SIG-M5 (cell line): ENCODE measurements around the gene CIITA.
"Not testable (repeated sequence)": the region's sequence is repeated elsewhere in the genome, so short reads cannot be mapped to it uniquely, and the experiment has no call there.

ENCODE experiments used
- DNase-seq: peaks from one replicate; lab custom pipeline; 2025; lab: John Stamatoyannopoulos, UW

Gene CIITA

DNA sequence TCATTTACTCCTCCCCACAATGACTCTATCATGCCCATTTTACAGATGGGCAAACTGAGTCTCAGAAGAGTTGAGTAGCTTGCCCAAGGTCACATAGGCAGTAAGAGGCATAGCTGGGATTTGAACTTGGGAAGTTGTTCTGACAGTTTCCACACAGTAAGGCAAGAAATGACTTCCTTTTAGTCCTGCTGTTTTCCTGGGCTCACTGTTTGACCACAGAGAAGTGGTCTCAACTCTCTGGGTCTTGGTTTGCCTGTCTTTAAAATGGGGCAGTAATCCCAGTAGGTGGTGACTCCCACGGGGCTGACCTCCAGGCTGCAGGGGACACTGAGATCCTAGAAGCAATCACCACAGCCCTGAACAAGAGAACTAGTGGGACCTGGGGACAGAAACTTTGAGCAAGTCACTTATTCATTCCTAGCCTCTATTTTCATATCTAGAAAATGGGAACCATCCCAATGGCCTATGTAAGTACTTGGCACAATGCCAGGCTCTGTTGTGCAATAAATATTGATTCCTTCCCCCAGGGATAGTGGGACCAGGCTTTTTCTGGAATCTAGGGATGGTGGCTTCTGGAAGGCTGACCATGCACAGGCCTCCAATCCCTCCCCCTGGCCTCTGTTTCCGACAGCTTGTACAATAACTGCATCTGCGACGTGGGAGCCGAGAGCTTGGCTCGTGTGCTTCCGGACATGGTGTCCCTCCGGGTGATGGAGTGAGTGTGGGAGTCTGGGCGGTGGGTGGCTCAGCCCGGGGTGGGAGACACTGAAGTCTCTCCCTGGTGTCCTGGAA, 44.7 kb downstream of the CIITA start:
- DNase-seq, result no peak

DNA sequence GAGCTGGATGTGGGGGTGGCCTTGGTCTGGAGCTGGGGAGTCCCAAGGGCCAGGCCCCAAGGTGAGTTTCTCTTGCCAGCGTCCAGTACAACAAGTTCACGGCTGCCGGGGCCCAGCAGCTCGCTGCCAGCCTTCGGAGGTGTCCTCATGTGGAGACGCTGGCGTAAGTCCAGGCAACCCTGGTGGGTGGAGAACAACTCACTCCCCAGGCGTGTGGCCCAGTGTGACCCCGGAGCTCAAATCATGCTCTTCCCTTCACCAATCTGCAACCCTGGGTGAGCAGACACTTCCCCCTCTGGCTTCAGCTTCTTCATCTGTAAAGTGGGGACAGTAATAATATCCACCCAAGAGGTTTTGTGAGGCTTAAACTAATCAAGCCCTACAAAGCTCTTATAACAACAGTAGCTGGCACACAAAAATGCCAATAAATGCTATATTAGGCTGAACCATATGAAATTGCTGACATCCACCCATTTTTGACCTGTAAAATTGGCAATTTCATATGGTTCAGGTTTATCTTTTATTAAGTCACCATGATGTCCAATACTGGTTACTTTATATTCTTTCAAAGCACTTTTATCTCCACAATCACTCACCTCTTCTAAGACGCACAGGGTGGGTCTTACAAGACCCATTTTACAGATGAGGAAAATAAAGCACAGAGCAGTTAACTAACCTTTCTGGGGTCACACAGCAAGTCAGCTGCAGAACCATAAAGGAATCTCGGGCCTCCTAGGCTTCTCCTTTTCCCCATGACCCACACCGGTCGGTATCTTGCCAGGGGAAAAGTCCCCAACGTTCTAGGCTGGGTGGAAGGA, 45.5 kb downstream of the CIITA start:
- no peak for DNase-seq

DNA sequence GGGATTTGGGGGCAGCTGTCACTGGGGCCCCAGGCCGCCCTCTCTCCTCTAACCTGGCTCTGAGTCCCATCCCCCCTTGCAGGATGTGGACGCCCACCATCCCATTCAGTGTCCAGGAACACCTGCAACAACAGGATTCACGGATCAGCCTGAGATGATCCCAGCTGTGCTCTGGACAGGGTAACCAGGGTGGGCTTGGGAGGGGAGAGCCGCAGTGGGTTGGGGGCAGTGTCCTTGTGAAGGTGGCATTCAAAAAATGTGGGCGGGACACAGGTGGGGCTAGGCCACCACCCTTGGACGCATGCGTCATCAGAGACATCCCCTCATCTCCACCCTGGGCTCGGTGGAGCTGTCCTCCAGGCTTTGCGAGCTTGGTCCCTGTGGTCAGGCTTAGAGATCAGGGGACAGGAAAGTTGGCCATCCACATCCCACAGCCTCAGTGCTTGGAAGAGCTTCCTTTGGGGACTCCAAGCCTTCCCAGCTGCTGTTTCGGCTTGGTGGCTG, 46.2 kb downstream of the CIITA start:
- no peak for DNase-seq

DNA sequence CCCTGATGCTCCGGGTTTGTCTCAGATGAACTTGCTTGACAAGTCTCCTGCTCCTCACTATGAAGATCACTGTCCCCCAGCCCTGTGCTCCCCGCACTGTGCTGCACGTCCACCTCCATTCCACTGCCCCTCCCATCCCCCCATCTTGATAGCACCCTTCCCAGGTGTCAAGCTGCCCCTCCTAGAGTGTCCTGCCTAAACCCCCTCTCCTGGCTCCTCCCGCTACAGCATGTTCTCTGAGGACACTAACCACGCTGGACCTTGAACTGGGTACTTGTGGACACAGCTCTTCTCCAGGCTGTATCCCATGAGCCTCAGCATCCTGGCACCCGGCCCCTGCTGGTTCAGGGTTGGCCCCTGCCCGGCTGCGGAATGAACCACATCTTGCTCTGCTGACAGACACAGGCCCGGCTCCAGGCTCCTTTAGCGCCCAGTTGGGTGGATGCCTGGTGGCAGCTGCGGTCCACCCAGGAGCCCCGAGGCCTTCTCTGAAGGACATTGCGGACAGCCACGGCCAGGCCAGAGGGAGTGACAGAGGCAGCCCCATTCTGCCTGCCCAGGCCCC, 46.7 kb downstream of the CIITA start:
- DNase-seq, result no peak

DNA sequence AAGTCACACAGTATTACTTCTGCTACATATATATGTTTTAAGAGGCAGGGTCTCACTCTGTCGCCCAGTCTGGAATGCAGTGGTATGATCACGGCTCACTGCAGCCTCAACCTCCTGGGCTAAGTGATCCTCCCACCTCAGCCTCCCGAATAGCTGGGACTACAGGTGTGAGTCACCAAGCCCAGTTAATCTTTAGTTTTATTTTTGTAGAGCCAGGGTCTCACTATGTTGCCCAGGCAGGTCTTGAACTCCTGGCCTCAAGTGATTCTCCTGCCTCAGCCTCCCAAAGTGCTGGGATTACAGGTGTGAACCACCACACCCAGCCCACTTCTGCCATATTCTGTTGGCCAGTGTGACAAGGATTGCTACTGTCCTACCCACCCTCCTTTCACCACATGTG, 48.3 kb downstream of the CIITA start:
- DNase-seq, result not testable (repeated sequence)

DNA sequence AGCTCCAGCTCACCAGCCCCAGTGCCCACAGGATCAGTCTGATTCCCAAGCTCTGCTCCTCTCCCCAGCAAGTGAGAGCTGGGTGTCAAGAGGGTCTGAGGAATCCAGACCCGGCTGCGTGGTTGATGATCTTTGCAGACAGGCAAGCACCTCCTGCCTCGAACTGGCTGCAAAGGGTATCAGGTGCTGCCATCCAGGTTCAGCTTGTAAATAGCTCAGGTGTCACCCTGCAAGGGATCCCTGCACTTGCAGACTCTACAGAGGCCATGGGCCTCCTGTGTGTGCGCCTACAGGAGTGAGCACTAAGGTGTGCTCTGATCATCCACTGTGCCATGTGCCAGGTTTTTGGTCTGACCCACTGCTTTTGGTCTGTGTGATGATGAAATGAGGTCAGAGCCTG, 49.1 kb downstream of the CIITA start:
- DNase-seq, result no peak

DNA sequence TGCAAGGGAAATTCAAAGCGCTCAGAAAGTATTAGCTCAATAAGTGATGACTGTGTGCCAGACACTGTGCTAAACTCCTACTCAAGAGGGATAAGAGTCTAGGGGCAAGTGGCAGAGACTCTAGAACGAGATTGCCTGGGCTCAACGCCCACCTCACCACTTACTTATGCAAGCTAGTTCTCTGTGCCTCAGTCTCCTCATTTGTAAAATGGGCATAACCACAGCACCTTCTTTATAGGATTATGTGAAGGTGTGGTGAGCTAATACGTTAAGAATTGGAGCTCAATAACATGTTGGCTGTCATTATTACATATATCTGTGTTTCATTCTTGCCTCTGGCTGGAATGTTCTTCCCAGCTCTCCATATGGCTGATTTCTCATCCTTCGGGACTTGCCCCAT, 49.9 kb downstream of the CIITA start:
- no peak for DNase-seq

DNA sequence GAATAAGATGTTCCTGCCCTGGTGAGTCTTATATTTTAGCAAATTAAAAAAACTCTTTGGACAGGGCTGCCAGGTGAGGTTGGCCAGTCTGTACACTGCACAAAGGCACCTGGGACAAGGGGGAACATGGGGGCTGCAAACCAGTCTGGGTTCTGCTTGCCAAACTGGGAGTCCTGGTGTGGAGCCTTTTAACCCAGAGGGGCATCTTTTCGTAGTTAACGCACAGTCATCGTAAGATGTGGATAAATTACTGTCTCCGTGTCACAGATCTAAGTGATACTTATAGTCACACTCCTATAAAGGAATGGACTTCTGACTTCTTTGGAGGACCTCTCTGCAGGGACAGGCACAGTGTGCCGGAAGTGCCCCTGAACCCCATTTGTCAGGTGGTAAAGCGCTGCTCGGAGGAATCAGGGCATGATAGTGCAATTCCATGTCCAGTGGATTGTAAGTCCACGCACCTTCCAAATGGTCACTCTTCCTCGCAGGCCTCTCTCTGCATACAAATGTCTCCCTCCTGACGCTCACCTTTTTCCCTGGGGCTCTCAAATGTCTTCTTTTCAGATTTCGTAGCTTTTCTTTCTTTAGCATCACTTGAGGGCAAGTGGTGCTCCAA, 50.6 kb downstream of the CIITA start:
- no peak for DNase-seq

DNA sequence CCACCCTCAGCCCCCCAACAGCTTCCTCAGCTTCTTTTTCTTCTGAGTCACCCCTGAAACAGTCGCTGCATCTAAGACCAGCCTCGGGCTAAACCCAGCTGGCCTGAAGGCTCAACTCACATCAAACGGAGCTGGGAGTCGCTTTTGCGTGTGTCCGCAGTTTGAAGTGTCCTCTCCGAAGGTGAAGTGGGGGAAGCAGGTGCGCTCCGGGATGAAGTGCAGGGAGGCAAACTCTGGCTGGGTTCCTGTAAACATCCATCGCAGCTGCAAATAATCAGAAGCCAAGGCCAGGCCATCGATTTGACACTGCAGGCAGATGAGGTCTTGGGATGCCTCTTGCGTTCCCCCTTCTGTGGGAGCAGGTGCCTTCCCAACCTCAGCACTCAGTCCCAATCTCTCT, 52.1 kb downstream of the CIITA start:
- DNase-seq, result not testable (repeated sequence)

DNA sequence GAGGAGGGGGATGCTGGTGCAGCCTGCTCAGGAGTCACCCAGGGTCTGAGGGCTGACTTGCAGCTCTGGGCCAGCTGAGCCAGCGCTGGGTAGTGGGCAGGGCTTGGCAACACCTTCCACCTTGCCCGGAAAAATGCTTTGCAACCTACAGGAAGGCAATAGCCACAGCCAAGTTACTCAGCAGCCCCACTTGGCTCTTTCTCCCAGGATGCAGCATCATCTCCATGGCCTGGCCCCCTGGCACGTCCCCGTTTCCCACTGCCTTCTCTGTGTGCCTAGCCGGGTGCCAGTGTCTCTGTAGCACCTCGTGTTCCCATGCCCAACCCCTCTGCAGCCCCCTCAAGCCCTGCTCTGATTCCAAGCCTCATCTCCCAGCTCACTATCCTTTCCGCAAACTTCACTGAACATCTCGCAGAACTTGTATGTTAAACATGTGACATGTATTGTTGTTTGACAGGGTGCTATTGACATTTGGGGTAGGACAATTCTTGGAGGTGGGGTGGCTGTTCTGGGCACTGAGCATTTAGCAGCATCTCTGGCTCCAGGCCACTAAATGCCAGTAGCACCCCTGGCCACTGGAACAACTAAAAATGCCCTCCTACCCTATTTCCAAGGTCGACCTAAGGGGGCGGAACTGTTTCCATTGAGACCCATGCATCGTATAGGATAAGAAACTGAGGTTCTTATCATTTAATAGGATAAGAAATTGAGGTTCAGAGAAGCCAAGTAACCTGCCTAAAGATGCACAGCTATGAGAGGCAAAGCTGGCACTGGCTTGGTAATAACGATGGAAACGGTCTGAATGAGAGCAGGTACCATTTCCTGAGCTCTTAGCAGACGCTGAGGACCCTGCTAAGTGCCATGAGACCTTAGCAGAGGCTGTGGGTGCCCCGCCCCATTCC, 53.1 kb downstream of the CIITA start:
- no peak for DNase-seq

DNA sequence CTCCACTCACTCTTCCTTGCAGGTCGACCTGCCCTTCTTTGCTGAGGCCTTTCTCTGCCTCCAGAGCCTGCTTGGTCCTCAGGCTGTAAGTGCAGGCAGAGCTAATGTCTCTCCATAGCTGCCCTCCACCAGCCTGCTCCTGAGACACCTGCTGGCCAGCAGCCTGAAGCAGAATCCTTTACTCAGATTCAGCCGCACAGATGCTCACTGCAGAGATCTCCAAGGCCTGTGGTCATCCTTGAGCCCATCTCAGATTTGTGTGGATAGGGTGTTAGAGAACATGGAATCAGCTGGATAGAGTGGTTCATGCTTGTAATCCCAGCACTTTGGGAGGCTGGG, 53.7 kb downstream of the CIITA start:
- DNase-seq, result no peak

DNA sequence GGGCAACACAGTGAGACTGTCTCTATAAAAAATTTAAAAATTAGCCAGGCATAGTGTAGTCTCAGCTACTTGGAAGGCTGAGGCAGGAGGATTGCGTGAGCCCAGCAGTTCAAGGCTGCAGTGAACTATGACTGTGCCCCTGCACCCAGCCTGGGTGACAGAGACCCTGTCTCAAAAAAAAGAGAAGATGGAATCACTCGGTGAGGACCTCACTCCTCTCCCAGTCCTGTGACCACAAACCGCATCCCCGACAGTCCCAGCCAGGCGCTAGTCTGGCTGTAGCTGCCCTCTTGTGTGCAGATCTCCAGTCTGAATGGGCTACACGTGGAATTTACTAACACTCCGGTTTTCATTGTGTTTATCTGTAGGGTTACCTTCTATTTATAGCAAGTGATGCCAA, 54.1 kb downstream of the CIITA start:
- no peak for DNase-seq

DNA sequence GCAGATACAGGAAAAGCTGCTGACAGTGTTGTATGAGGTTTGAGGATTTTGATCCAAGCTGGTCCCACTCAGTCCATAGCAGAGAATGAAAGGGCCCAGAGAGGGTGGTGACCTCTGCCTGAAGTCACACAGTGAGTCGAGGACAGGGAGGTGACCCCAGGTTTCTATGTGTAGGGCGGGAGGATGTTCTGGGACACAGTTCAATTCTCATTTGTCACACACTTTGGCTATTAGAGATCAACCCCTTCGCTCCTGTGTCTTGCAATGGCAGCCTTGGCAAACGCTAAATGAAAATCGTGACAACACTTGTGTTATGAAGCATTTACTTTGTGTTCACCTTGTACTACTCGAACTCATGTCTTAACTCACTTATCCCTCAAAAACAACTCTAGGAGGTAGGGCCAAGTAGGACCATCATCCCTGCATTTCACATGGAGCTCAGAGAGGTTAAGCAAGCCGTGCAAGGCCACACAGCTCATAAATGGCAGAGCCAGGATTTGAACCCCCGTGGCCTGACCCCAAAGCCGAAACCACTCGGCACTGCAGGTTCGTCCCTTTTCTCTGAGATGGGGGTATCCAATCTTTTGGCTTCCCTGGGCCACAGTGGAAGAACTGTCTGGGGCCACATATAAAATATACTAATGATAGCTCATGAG, 55.1 kb downstream of the CIITA start:
- no peak for DNase-seq

DNA sequence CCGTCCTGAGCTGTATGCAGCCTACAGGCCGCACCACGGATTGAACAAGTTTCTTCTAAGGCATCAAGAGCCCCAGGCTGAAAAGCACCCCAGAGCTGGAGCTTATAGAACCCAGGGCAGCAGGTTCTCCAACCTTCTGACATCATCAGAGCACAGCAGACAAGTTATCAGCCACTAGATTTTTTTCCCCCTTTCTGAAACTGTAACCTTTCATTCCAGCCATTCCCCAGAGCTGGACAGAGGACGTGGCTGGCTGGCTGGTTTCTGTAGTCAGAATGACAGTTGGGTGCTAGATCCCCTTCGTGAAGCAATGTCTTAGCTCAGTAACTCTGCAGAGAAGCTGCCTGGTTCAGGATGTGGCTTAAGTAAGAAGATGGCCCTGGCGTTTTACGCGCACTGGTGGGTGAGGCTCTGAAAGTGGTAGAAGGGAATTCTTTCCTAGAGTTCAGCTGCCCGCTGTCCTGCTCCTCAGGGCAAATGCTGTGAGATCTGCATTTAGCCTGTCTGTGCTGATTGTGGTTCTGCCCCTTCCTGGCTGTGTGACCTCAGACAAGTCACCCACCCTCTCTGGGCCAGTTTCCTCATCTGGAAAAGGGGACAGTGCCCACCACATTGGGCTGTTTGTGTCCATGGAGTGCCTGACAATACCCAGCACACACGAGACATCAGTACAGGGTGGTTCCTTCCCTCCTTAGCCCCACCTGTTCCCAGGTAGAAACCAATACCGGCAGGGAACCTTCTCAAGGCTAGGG, 56.1 kb downstream of the CIITA start:
- no peak for DNase-seq

DNA sequence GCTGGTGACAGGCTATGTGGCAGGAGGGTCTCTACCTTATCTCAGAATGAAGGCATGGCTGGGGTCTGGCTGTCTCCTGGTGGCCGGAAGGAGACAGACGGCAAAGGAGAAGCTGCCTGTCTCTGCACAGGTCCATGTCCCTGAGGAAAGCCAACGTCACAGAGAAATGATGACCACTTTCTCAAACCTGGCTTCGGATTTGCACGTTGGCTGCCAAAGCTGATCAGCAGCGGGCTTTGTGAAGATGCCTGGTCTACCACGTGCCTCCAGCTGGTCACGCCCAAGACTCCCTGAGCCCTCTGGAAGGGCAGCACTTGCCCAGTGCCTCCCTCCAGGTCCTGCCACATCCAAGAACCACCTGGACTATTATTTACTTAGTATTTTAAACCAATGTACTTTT, 56.9 kb downstream of the CIITA start:
- no peak for DNase-seq

DNA sequence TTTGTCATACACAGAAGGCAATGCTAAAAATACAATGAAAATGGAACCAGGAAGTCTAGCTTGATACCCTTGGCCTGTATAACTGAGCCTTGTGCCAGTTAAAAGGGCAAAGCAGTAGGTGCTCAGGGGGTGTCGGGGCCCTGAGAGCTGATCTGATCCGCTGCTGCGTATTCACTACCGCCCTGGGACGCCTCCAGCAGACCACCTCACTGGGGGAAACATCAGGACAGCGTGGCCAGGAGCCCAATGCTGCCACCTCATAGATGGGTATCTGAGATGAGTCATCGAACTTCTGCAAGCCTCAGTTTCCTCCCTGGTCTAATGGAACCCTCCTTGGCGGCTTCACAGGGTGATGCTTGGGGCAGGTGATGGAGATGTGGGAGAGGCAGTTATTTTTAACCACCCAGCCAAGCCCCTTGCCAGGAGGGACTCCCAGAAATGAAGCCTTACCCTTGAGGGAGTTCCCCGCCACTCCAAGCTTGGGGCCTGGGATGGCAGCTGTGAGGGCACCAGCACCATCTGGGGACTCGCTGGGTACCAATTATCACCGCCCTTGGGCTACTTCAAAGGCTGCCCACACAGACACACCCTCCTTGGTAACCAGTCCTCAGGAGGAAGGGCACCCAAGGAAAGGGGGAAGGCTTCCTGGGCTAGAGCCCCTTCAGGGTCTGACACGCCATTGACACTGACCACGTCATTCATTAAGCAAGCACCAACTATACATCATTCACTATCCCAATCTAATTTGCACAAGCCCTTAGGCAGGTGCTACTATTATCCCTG, 57.5 kb downstream of the CIITA start:
- DNase-seq, result no peak

DNA sequence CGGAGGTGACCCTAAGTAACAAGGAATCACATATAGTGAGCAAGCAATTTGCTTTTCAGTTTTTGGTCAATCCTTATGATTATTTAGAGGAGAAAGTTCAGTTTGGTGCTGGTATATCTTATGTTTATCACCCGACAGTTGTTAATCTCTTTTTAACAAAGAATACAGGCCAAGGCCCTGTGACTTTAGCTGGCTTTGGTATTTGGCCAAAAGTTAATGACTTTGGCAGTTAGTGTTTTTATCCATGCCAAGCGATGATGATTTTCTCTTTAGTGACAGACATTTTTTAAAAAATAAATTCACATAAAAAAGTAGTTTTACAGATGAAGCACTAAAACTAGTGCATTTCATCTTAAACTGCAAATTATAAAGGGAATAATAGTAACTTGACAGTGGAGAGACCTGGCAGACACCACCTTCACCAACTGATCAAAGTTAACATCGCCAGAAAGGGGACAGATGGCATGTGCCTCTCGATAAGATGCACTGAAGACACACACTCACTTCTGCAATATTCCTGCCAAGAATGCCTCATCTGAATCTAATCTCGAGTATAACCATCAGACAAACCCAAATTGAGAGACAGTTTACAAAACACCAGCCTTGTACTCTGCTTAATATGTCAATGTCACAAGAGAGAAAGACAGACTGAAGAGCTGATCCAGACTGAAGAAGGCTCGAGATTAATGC, 58.4 kb downstream of the CIITA start:
- DNase-seq, result no peak

DNA sequence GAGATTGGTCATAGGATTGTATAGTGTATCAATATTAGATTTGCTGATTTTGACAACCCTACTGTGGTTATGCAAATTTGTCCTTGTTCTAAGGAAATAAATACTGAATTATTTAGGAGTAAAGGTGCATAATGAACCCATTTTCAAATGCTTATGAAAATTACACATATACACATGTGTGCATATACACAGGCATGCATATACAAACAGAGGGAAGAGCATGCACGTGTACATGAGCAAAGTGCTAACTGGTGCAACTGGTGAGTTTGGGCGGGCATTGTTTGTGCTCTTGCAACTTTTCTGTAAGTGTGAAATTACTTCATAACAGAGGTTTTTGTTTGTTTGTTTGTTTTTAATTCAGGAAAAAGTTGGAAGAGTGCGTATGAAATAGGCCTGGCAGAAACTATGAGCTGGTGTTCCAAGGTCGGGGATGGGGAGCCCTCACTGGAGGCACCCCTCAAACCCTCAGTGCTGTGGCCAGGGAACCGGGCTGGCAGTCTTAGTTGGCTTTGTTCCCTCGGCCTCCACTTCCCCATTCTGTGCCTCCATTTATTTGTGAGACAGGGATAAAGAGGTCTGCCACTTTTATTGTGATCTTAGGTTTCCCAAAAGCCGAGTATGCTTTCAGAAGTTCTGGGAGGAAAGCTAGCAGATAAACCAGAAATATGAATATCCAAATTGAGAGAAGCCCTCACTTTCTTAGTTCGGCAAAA, 59.4 kb downstream of the CIITA start:
- DNase-seq, result no peak
